Mesenchymal stem cell (in vitro differentiated cells and primary cell): ENCODE measurements around the gene CACNG6.

Experiments
- DNase-seq: peaks from one replicate; pipeline ENCODE4 v3.0.0-alpha.2; 2013
- H2AFZ ChIP-seq: one replicate; pipeline ENCODE4 v1.6.1; 2013; ENCODE audit warnings: low read depth, mild to moderate bottlenecking, control low read depth, inconsistent platforms, low read length, moderate library complexity
- H2AK5ac ChIP-seq: 2 replicates; pipeline ENCODE4 v1.6.1; 2013; ENCODE audit warnings: low read length, moderate library complexity, mild to moderate bottlenecking, inconsistent platforms; ENCODE audit not compliant: severe bottlenecking
- H2BK120ac ChIP-seq: one replicate; pipeline ENCODE4 v1.6.1; 2013; ENCODE audit warnings: low read depth, mild to moderate bottlenecking, inconsistent platforms, low read length, moderate library complexity
- H2BK12ac ChIP-seq, 2 experiments: one replicate each; pipeline ENCODE4 v1.6.1; 2013; ENCODE audit warnings: inconsistent platforms in 2 of 2, low read length in 2 of 2, mild to moderate bottlenecking in 2 of 2, moderate library complexity in 2 of 2, control low read depth in 1 of 2
- H2BK15ac ChIP-seq: one replicate; pipeline ENCODE4 v1.6.1; 2013; ENCODE audit warnings: mild to moderate bottlenecking, low read depth, inconsistent platforms; ENCODE audit not compliant: poor library complexity, severe bottlenecking
- H2BK5ac ChIP-seq: 2 replicates; pipeline ENCODE4 v1.6.1; 2013; ENCODE audit warnings: low read depth, mild to moderate bottlenecking, low read length, control low read depth, inconsistent platforms; ENCODE audit not compliant: poor library complexity, severe bottlenecking
- H3K14ac ChIP-seq, 2 experiments: one replicate each; pipeline ENCODE4 v1.6.1; 2013; ENCODE audit warnings: inconsistent platforms in 2 of 2, low read length in 2 of 2, control low read depth in 1 of 2, mild to moderate bottlenecking in 1 of 2, moderate library complexity in 1 of 2
- H3K18ac ChIP-seq, 2 experiments: one replicate each; pipeline ENCODE4 v1.6.1; 2013; ENCODE audit warnings: inconsistent platforms in 2 of 2, low read length in 2 of 2, control low read depth in 1 of 2, low read depth in 1 of 2, mild to moderate bottlenecking in 1 of 2
- H3K23ac ChIP-seq, 2 experiments: one replicate each; pipeline ENCODE4 v1.6.1; 2013; ENCODE audit warnings: inconsistent platforms in 2 of 2, low read length in 2 of 2, mild to moderate bottlenecking in 2 of 2, moderate library complexity in 2 of 2, control low read depth in 1 of 2
- H3K27ac ChIP-seq: 2 replicates; pipeline ENCODE4 v1.5.1; 2013; ENCODE audit warnings: mild to moderate bottlenecking, moderate library complexity, low read length, control low read depth, inconsistent platforms; ENCODE audit not compliant: poor library complexity, severe bottlenecking
- H3K27me3 ChIP-seq, 2 experiments: 2 replicates each; pipeline versions ENCODE4 v1.6.1 to v1.7.0; 2013; ENCODE audit warnings: low read length in 2 of 2, mild to moderate bottlenecking in 2 of 2, moderate library complexity in 2 of 2, control low read depth in 1 of 2, inconsistent platforms in 1 of 2; ENCODE audit not compliant: control insufficient read depth in 1 of 2, insufficient read depth in 1 of 2
- H3K36me3 ChIP-seq, 2 experiments: 2 replicates each; pipeline versions ENCODE4 v1.6.1 to v1.7.0; 2013; ENCODE audit warnings: low read length in 2 of 2, control low read depth in 1 of 2, inconsistent platforms in 1 of 2, low read depth in 1 of 2, mild to moderate bottlenecking in 1 of 2; ENCODE audit not compliant: insufficient read depth in 2 of 2, control insufficient read depth in 1 of 2
- H3K4ac ChIP-seq, 2 experiments: one replicate each; pipeline ENCODE4 v1.6.1; 2013; ENCODE audit warnings: inconsistent platforms in 2 of 2, low read length in 2 of 2, mild to moderate bottlenecking in 2 of 2, moderate library complexity in 2 of 2, control low read depth in 1 of 2, low read depth in 1 of 2
- H3K4me1 ChIP-seq: 2 replicates; pipeline ENCODE4 v1.6.1; 2013; ENCODE audit warnings: low read depth, low read length, control low read depth; ENCODE audit not compliant: control insufficient read depth, insufficient read depth
- H3K4me2 ChIP-seq: 2 replicates; pipeline ENCODE4 v1.6.1; 2013; ENCODE audit warnings: low read length, mild to moderate bottlenecking, inconsistent platforms; ENCODE audit not compliant: poor library complexity, severe bottlenecking
- H3K4me3 ChIP-seq, 2 experiments: 2 replicates each; pipeline versions ENCODE4 v1.5.1 to v1.7.0; 2013; ENCODE audit warnings: low read length in 2 of 2, mild to moderate bottlenecking in 2 of 2, control low read depth in 1 of 2, low read depth in 1 of 2; ENCODE audit not compliant: insufficient read depth in 1 of 2
- H3K79me1 ChIP-seq: replicated peaks from 2 replicates; pipeline ENCODE4 v1.6.1; 2013; ENCODE audit warnings: mild to moderate bottlenecking, control low read depth, low read length, inconsistent platforms; ENCODE audit not compliant: poor library complexity, severe bottlenecking
- H3K9ac ChIP-seq: 2 replicates; pipeline ENCODE4 v1.7.0; 2013; ENCODE audit warnings: mild to moderate bottlenecking, low read length, moderate library complexity
- H3K9me3 ChIP-seq: 2 replicates; pipeline ENCODE4 v1.7.0; 2013; ENCODE audit warnings: mild to moderate bottlenecking, low read length; ENCODE audit not compliant: control insufficient read depth
- H4K8ac ChIP-seq: one replicate; pipeline ENCODE4 v1.6.1; 2013; ENCODE audit warnings: inconsistent platforms, mild to moderate bottlenecking, low read length, moderate library complexity
- H4K91ac ChIP-seq: one replicate; pipeline ENCODE4 v1.6.1; 2013; ENCODE audit warnings: mild to moderate bottlenecking, low read length, inconsistent platforms
- WGBS: methylation state at CpG from one replicate; pipeline ENCODE4 v1.1.7; 2013; ENCODE audit warnings: mixed read lengths; 5-methylcytosine and 5-hydroxymethylcytosine counted together

The CACNG6 gene

DNA sequence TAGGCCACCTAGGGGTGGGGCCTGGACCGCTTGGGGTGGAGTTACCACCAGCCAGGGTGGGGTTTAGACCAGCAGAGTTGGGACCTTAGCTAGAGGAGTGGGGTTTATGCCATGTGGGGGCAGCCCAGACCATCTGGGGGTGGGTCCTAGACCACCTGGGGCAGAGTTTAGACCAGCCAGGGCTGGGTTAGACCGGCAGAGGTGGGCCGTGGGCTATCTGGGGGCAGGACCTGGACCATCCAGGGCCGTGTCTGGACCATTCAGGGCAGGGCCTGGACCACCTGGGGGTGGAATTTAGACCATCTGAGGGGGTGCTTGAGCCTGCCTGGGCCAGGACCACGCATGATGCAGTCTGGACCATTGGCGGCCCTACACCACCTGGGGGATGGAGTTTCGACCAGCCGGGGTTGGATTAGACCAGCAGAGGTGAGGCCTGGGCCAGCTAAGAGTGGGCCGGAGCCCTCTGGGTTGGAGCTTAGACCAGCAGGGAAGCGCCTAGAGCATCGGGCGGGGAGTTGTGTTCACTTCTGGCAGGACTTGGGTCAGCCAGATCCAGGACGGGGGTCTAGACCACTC, 10.0 kb upstream of the CACNG6 start:
- no peak overlapping the region for H3K4ac ChIP-seq
- no peak overlapping the region for H2BK120ac ChIP-seq
- no peak overlapping the region for H3K27ac ChIP-seq
- H2BK15ac ChIP-seq = peak overlapping the region; percentile 41
- no peak overlapping the region for H2AK5ac ChIP-seq
- no peak overlapping the region for H2BK5ac ChIP-seq
- no peaks in the 10 kb centered on the region for H3K79me1 ChIP-seq
- H4K8ac ChIP-seq = no peak overlapping the region
- peaks cover 67 to 70% of the 10 kb centered on the region in 2 experiments for H3K27me3 ChIP-seq
- WGBS = 87% methylated on average over 10 of the region's 13 CpGs
- H2AFZ ChIP-seq = no peak overlapping the region
- H3K23ac ChIP-seq = no peak overlapping the region
- no peak overlapping the region for H3K9ac ChIP-seq
- DNase-seq = no peak
- H3K36me3 ChIP-seq = no peaks in the 10 kb centered on the region
- no peak overlapping the region for H3K18ac ChIP-seq
- no peak overlapping the region for H3K14ac ChIP-seq
- no peak overlapping the region for H3K4me3 ChIP-seq
- no peak overlapping the region for H3K4me2 ChIP-seq
- H2BK12ac ChIP-seq = no peak overlapping the region
- peaks cover 18% of the 10 kb centered on the region for H3K4me1 ChIP-seq
- H4K91ac ChIP-seq = no peak overlapping the region
- peaks cover 2% of the 10 kb centered on the region for H3K9me3 ChIP-seq

DNA sequence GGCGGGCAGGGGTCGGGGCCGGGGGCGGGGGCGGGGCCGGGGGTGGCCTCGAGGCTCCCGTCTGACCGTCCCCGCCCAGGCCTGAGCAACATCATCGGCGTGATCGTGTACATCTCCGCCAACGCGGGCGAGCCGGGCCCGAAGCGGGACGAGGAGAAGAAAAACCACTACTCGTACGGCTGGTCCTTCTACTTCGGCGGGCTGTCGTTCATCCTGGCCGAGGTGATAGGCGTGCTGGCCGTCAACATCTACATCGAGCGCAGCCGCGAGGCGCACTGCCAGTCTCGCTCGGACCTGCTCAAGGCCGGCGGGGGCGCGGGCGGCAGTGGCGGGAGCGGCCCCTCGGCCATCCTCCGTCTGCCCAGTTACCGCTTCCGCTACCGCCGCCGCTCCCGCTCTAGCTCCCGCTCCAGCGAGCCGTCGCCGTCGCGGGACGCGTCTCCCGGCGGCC, 9.4 kb upstream of the CACNG6 start:
- H2AFZ ChIP-seq = no peak overlapping the region
- no peaks in the 10 kb centered on the region for H3K36me3 ChIP-seq
- H2BK15ac ChIP-seq = no peak overlapping the region
- H3K79me1 ChIP-seq = no peaks in the 10 kb centered on the region
- H2BK120ac ChIP-seq = no peak overlapping the region
- peak overlapping the region; percentile 42 for H3K4me2 ChIP-seq
- H3K14ac ChIP-seq = no peak overlapping the region
- WGBS = 9% methylated on average over 43 of the region's 62 CpGs
- no peak overlapping the region for H3K18ac ChIP-seq
- no peak overlapping the region for H2BK12ac ChIP-seq
- H2BK5ac ChIP-seq = no peak overlapping the region
- peaks cover 67 to 70% of the 10 kb centered on the region in 2 experiments for H3K27me3 ChIP-seq
- no peak overlapping the region for H3K23ac ChIP-seq
- H4K91ac ChIP-seq = no peak overlapping the region
- H3K9ac ChIP-seq = no peak overlapping the region
- peaks cover 2% of the 10 kb centered on the region for H3K9me3 ChIP-seq
- peaks cover 18% of the 10 kb centered on the region for H3K4me1 ChIP-seq
- no peak overlapping the region for H3K4ac ChIP-seq
- no peak overlapping the region for H3K27ac ChIP-seq
- no peak for DNase-seq
- H4K8ac ChIP-seq = no peak overlapping the region
- H2AK5ac ChIP-seq = no peak overlapping the region
- no peak overlapping the region for H3K4me3 ChIP-seq

DNA sequence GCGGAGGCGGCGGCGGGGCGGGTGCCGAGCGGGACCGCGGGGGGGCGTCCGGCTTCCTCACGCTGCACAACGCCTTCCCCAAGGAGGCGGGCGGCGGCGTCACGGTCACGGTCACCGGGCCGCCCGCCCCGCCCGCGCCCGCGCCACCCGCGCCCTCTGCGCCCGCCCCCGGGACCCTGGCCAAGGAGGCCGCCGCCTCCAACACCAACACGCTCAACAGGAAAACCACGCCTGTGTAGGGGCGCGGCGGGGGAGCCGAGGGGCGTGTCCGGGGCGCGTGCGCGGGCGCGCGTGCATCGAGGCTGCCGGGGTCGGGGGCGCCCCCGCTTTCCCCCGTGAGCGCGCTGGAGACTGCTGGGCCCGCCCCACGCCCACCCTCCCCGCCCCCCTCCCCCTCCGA, 8.8 kb upstream of the CACNG6 start:
- Histone ChIP-seq H3K36me3 (no peaks in the 10 kb centered on the region), H4K8ac (no peak overlapping the region), H3K9ac (no peak overlapping the region), H2BK15ac (no peak overlapping the region), H3K14ac (no peak overlapping the region), H3K18ac (no peak overlapping the region), H2BK120ac (no peak overlapping the region), H3K4me3 (no peak overlapping the region), H3K27me3 (peaks cover 70 to 71% of the 10 kb centered on the region in 2 experiments), H2AFZ (no peak overlapping the region), H3K23ac (no peak overlapping the region), H3K4me1 (peaks cover 18% of the 10 kb centered on the region), H2AK5ac (no peak overlapping the region), H3K27ac (no peak overlapping the region), H3K4ac (no peak overlapping the region), H3K4me2 (no peak overlapping the region), H3K79me1 (no peaks in the 10 kb centered on the region), H3K9me3 (peaks cover 2% of the 10 kb centered on the region), H2BK5ac (no peak overlapping the region), H2BK12ac (no peak overlapping the region), H4K91ac (no peak overlapping the region)
- no peak for DNase-seq
- WGBS = 7% methylated on average over 16 of the region's 61 CpGs

DNA sequence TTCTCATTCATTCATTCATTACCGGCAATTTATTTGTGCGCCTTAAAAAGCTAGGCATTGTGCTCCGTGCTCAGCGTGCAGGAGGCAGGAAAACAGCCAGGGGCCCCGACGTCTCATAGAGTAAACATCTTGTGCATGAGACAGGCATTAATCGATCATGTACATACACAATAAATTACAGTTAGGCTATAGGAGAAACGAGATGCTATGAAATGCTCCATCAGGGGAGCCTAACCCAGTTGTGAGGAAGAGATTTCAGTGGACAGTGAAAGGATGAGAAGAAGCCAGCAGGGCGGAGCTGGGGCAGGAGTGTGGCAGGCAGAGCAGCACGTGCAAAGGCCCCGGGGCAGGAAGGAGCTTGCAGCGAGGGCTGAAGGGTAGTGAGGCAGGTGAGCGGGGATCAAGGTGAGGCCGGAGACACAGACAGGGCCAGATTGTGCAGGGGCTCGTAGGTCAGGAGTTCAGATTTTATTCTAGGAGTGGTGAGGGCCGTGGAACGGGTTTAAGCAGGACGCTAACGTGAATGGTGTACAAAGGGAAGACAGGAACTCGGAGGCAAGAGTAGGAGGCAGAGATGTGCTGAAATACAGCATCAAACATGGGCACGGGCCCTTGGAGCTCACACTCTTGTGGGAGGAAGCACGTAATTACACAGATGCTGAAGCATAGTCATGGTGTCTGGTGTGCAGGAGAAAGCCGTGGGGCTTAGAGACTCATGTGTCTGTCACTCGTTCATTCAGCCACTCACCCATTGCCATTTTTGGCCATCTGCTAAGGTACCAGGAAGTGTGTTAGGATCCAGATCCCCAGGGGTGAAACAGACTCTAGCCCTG, 7.8 kb upstream of the CACNG6 start:
- H3K27ac ChIP-seq = no peak overlapping the region
- no peak overlapping the region for H2BK15ac ChIP-seq
- no peak overlapping the region for H2BK120ac ChIP-seq
- no peak overlapping the region for H3K4me2 ChIP-seq
- H3K36me3 ChIP-seq = no peaks in the 10 kb centered on the region
- no peak overlapping the region for H4K91ac ChIP-seq
- H4K8ac ChIP-seq = no peak overlapping the region
- no peak for DNase-seq
- H3K79me1 ChIP-seq = no peaks in the 10 kb centered on the region
- 88% methylated on average over 24 of the region's 24 CpGs for WGBS
- H3K4ac ChIP-seq = no peak overlapping the region
- H2AK5ac ChIP-seq = no peak overlapping the region
- H3K23ac ChIP-seq = peak overlapping the region in 1 of 2 experiments; percentile 9
- no peak overlapping the region for H2BK5ac ChIP-seq
- H2AFZ ChIP-seq = no peak overlapping the region
- H3K4me3 ChIP-seq = no peak overlapping the region
- peaks cover 13% of the 10 kb centered on the region for H3K4me1 ChIP-seq
- H3K27me3 ChIP-seq = peaks cover 60 to 71% of the 10 kb centered on the region in 2 experiments
- no peak overlapping the region for H2BK12ac ChIP-seq
- no peak overlapping the region for H3K14ac ChIP-seq
- H3K18ac ChIP-seq = no peak overlapping the region
- H3K9ac ChIP-seq = no peak overlapping the region
- H3K9me3 ChIP-seq = peaks cover 2% of the 10 kb centered on the region
